Neural crest cell (in vitro differentiated cells): ENCODE measurements around the gene HDAC11. TPM values are rescaled to one million over a fixed set of nuclear protein-coding genes. Genes with fewer than 3 reads are reported as not detected.
"Not testable (repeated sequence)": the region's sequence is repeated elsewhere in the genome, so short reads cannot be mapped to it uniquely, and the experiment has no call there.

Source experiments
- DNase-seq: peaks from one replicate; pipeline ENCODE4 v3.0.0; 2021; ENCODE audit warnings: low read depth, mixed read lengths, low spot score
- H3K27ac Mint-ChIP-seq: one replicate; pipeline ENCODE4 v1.8.0; 2021; ENCODE audit warnings: mild to moderate bottlenecking, mixed read lengths; ENCODE audit not compliant: unreplicated experiment
- H3K27me3 Mint-ChIP-seq: 2 replicates; pipeline ENCODE4 v1.8.0; 2021; ENCODE audit warnings: low read depth, mild to moderate bottlenecking, mixed read lengths
- H3K36me3 Mint-ChIP-seq: 2 replicates; pipeline ENCODE4 v1.8.0; 2021; ENCODE audit warnings: low read depth, mild to moderate bottlenecking, mixed read lengths
- H3K4me1 Mint-ChIP-seq: 2 replicates; pipeline ENCODE4 v1.8.0; 2021; ENCODE audit warnings: mixed read lengths
- H3K4me3 Mint-ChIP-seq: one replicate; pipeline ENCODE4 v1.8.0; 2021; ENCODE audit warnings: mild to moderate bottlenecking, mixed read lengths
- H3K9me3 Mint-ChIP-seq: 2 replicates; pipeline ENCODE4 v1.8.0; 2021; ENCODE audit warnings: mixed read lengths
- long read RNA-seq: library from polyadenylated mRNA; unstranded; transcript quantifications from one replicate; pipeline ENCODE4 v2.0.0, GENCODE V29; 2020
- total RNA-seq: library from RNA; stranded (reverse); gene quantifications from 2 replicates; pipeline ENCODE4 v1.2.1, GENCODE V29; 2021
- TF ChIP-seq, protein P1 (sequence below): fragments of 200-600 bp; sonication (generic); conservative IDR thresholded peaks from 2 replicates; pipeline ENCODE4 v1.5.0; 2021; ENCODE audit warnings: antibody characterized with exemption, mild to moderate bottlenecking

HDAC11 gene, protein sequence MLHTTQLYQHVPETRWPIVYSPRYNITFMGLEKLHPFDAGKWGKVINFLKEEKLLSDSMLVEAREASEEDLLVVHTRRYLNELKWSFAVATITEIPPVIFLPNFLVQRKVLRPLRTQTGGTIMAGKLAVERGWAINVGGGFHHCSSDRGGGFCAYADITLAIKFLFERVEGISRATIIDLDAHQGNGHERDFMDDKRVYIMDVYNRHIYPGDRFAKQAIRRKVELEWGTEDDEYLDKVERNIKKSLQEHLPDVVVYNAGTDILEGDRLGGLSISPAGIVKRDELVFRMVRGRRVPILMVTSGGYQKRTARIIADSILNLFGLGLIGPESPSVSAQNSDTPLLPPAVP
- 12.6 and 14.0 TPM in 2 replicates for total RNA-seq
- long read RNA-seq, partial matches to known transcripts: 0 of 4 reads
- long read RNA-seq, other reads (novel, unspliced or antisense): 1 of 4 reads

DNA sequence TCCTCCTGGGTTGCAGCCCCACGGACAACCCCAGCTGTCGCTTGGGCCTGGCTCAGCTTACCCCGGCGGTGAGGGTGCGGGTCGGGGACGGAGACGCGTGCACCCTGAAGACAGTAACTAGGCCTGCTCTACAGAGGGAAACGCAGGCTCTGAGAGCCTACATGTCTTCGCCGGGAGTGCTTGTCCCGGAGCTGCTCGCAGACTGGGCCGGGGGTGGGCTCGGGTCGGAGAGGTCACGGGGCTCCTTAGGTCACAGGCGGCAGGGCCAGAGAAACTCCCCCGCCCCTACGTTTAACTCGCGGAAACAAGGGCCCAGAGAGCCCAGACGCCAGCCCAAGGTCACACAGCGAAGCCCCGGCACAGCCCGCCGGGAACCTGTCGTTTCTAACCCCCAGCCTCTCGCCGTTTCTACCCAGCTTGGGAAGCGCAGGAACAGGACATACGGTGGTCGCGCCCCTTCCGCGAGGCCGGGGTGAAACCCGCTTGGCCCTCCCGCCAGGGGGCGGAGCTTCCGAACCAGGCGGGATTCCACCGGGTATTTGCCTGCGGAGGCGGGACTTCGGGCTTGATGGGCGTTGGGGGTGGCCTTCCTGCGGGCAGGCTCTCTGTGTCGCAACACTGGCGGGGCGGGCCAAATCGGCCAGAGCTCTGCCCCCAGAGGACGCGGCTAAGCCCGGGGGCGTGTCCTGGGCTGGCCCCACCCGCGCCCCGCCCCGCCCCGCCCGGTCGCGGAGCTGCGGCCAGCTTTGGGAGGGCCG, at the start of gene HDAC11:
TSS of gene HDAC11 (plus strand) at position 725 of the 758 bp plus-strand sequence. CDS start 42 bp downstream, outside the sequence.
- Mint-ChIP-seq H3K4me1 (peaks cover 22% of the 10 kb centered on the region), H3K36me3 (no peaks in the 10 kb centered on the region), H3K27ac (peak within 1 kb of the TSS; percentile 96), H3K4me3 (peak within 1 kb of the TSS; percentile 91), H3K27me3 (no peaks in the 10 kb centered on the region), H3K9me3 (no peaks in the 10 kb centered on the region)
- peak; percentile 98 for DNase-seq
- TF ChIP-seq, protein P1, sequence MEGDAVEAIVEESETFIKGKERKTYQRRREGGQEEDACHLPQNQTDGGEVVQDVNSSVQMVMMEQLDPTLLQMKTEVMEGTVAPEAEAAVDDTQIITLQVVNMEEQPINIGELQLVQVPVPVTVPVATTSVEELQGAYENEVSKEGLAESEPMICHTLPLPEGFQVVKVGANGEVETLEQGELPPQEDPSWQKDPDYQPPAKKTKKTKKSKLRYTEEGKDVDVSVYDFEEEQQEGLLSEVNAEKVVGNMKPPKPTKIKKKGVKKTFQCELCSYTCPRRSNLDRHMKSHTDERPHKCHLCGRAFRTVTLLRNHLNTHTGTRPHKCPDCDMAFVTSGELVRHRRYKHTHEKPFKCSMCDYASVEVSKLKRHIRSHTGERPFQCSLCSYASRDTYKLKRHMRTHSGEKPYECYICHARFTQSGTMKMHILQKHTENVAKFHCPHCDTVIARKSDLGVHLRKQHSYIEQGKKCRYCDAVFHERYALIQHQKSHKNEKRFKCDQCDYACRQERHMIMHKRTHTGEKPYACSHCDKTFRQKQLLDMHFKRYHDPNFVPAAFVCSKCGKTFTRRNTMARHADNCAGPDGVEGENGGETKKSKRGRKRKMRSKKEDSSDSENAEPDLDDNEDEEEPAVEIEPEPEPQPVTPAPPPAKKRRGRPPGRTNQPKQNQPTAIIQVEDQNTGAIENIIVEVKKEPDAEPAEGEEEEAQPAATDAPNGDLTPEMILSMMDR: peak; percentile 19

DNA sequence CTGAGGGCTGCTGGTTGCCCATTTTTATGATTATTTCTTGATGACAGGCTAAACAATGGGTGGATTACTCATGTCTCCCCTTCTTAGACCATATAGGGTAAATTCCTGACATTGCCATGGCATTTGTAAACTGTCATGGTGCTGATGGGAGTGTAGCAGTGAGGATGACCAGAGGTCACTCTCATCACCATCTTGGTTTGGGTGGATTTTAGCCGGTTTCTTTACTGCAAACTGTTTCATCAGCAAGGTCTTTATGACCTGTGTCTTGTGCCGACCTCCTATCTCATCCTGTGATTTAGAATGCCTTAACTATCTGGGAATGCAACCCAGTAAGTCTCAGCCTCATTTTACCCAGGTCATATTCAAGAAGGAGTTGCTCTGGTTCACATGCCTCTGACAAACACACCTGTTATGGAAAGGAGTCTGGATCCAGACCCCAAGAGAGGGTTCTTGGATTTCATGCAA, 49.7 kb upstream of the HDAC11 start:
- not testable (repeated sequence) for DNase-seq, H3K9me3 Mint-ChIP-seq
- H3K4me1 Mint-ChIP-seq: peaks cover 12% of the 10 kb centered on the region

DNA sequence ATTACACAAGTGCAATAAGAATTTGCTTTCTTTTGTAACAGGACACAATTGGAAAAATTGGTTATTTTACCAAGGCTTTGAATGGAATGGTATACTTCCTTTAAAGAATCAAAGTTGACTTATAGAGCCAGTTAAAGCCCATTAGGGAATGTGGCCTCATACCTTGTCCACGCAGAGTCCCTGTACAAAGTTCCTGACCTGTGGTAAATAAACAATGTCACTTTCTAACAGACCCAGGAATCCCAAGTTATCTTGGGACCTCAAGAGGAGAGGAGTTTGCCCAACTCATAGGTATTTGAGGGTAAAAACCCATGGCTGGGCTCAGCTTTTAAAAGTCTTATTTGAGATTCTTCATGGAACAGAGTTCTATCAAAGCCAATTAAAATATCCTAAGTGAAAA, 48.0 kb upstream of the HDAC11 start:
- H3K4me3 Mint-ChIP-seq: no peak overlapping the region
- H3K27me3 Mint-ChIP-seq: no peaks in the 10 kb centered on the region

More for the DNA sequence above, 49.7 kb upstream of the HDAC11 start:
- not testable (repeated sequence) for H3K27ac Mint-ChIP-seq, H3K36me3 Mint-ChIP-seq, H3K27me3 Mint-ChIP-seq, H3K4me3 Mint-ChIP-seq

DNA sequence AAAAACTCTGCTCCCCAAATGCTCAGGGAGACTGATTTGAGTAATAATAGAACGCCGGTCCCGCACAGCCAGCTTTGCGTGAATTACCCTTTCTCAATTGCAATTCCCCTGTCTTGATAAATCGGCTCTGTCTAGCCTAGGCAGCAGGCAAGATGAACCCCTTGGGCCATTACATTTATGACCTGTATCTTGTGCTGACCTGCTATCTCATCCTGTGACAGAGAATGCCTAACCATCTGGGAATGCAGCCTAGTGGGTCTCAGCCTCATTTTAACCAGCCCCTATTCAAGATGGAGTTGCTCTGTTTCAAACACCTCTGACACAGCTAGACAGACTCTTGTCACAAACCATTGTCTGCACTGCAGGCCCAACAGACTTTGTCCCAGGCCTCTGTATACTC, 46.2 kb upstream of the HDAC11 start:
- H3K27me3 Mint-ChIP-seq: no peaks in the 10 kb centered on the region
- H3K9me3 Mint-ChIP-seq: no peaks in the 10 kb centered on the region
- no peak for DNase-seq
- H3K36me3 Mint-ChIP-seq: no peaks in the 10 kb centered on the region
- peak overlapping the region; percentile 69 for H3K27ac Mint-ChIP-seq
- TF ChIP-seq, protein P1: no peak
- peaks cover 12% of the 10 kb centered on the region for H3K4me1 Mint-ChIP-seq
- H3K4me3 Mint-ChIP-seq: no peak overlapping the region

More for the DNA sequence above, 48.0 kb upstream of the HDAC11 start:
- TF ChIP-seq, protein P1: no peak
- no peak for DNase-seq
- Mint-ChIP-seq H3K9me3 (no peaks in the 10 kb centered on the region), H3K36me3 (no peaks in the 10 kb centered on the region), H3K27ac (no peak overlapping the region), H3K4me1 (peaks cover 12% of the 10 kb centered on the region)

DNA sequence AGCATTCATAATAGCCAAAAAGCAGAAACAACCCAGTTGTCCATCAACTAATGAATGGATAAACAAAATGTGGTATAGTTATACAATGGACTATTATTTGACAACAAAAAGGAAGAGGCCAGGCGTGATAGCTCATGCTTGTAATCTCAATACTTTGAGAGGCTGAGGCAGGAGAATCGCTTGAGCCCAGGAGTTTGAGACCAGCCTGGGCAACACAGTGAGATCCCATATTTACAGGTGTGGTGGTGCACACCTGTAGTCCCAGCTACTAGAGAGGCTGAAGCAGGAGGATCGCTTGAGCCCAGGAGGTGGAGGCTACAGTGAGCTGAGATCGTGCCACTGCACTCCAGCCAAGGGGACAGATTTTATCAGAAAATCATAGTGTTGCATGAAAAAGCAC, 43.9 kb upstream of the HDAC11 start:
- not testable (repeated sequence) for H3K4me3 Mint-ChIP-seq, H3K9me3 Mint-ChIP-seq, H3K27me3 Mint-ChIP-seq, DNase-seq, H3K36me3 Mint-ChIP-seq, H3K27ac Mint-ChIP-seq
- H3K4me1 Mint-ChIP-seq: peaks cover 15% of the 10 kb centered on the region

DNA sequence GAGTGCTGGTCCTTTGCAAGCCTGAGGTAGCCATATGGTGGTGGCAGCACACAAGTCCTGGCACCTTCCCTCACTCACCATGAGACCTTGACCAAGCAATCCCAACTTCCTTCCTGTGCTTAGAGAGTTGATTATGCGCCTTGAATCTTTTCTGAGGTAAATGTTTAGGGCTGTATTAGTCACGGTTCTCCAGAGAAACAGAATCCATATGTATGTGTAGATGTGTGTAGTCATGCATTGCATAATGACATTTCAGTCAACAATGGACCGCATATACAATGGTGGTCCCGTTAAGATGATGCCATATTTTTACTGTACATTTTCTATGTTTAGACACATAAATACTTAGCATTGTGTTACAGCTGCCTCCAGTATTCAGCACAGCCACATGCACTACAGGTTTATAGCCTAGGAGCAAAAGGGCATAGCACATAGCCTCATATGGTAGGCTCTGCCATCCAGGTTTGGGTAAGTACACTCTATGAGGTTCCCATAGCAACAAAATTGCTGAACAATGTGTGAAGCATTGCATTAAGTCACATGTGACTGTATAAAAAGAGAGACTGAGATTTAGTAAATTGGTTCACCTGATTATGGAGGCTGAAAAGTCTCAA, 39.8 kb upstream of the HDAC11 start:
- Mint-ChIP-seq H3K27me3 (no peaks in the 10 kb centered on the region), H3K9me3 (peaks cover 1% of the 10 kb centered on the region), H3K4me1 (peaks cover 4% of the 10 kb centered on the region), H3K36me3 (peaks cover 2% of the 10 kb centered on the region), H3K27ac (no peak overlapping the region), H3K4me3 (no peak overlapping the region)
- TF ChIP-seq, protein P1: no peak
- no peak for DNase-seq

DNA sequence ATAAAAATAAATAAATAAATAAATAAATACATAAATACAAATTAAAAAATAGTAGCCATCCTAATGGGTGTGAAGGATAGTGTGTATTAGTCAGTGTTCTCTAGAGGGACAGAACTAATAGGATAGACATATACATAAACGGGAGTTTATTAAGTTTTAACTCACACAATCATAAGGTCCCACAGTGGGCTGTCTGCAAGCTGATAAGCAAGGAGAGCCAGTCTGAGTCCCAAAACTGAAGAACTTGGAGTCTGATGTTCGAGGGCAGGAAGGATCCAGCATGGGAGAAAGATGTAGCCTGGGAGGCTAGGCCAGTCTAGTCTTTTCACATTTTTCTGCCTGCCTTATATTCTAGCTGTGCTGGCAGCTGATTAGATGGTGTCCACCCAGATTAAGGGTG, 37.2 kb upstream of the HDAC11 start:
- H3K4me1 Mint-ChIP-seq, H3K4me3 Mint-ChIP-seq, H3K27ac Mint-ChIP-seq, H3K36me3 Mint-ChIP-seq, H3K9me3 Mint-ChIP-seq, DNase-seq, H3K27me3 Mint-ChIP-seq: not testable (repeated sequence)
